Common myeloid progenitor, CD34-positive (primary cell): ENCODE results near the gene PRKAG2.

Experiments used
- CTCF ChIA-PET: fragments of 350-600 bp; sonication (Branson Sonifier 250); formaldehyde crosslinking; loops from one replicate; lab custom pipeline; 2021; ENCODE audit warnings: antibody characterized with exemption; lab: Charles Lee
- POLR2A ChIA-PET: fragments of 350-600 bp; sonication (Branson Sonifier 250); formaldehyde crosslinking; loops from one replicate; lab custom pipeline; 2021; ENCODE audit warnings: antibody characterized with exemption; lab: Charles Lee
- DNase-seq, 3 donors: peaks; one replicate each; pipeline versions ENCODE4 v3.0.0 to v3.0.0-alpha.2; 2013
- H3K27ac ChIP-seq, 2 experiments: 1 replicate in 1 of 2; 2 replicates in 1 of 2; pipeline ENCODE4 v1.7.0; 2013; ENCODE audit warnings: inconsistent platforms in 2 of 2, low read length in 2 of 2, mild to moderate bottlenecking in 2 of 2, low read depth in 1 of 2, moderate library complexity in 1 of 2; ENCODE audit not compliant: severe bottlenecking in 2 of 2, insufficient read depth in 1 of 2, poor library complexity in 1 of 2
- H3K27me3 ChIP-seq, 5 experiments: replicated peaks in 2 of 5; 1 replicate in 3 of 5; 2 replicates in 2 of 5; pipeline versions ENCODE4 v1.6.1 to v1.7.0; 2013; ENCODE audit warnings: low read length in 4 of 5, mild to moderate bottlenecking in 2 of 5, moderate library complexity in 2 of 5, inconsistent platforms in 1 of 5; ENCODE audit not compliant: insufficient read depth in 5 of 5, control insufficient read depth in 4 of 5
- H3K36me3 ChIP-seq, 4 experiments: 1 replicate in 2 of 4; 2 replicates in 2 of 4; pipeline versions ENCODE4 v1.6.1 to v1.7.0; 2013; ENCODE audit warnings: low read length in 3 of 4, control low read depth in 1 of 4, mild to moderate bottlenecking in 1 of 4; ENCODE audit not compliant: control insufficient read depth in 4 of 4, insufficient read depth in 4 of 4
- H3K4me1 ChIP-seq, 4 experiments: 1 replicate in 3 of 4; 2 replicates in 1 of 4; pipeline versions ENCODE4 v1.6.1 to v1.7.1; 2013; ENCODE audit warnings: low read length in 3 of 4, mild to moderate bottlenecking in 3 of 4, control low read depth in 1 of 4, inconsistent platforms in 1 of 4, moderate library complexity in 1 of 4; ENCODE audit not compliant: control insufficient read depth in 4 of 4, insufficient read depth in 4 of 4; ENCODE audit errors: control extremely low read depth in 1 of 4
- H3K4me3 ChIP-seq, 7 experiments: 1 replicate in 4 of 7; 2 replicates in 3 of 7; pipeline versions ENCODE4 v1.5.1 to v1.7.0; 2013; ENCODE audit warnings: mild to moderate bottlenecking in 7 of 7, low read length in 6 of 7, moderate library complexity in 6 of 7, inconsistent platforms in 2 of 7, low read depth in 2 of 7, control low read depth in 1 of 7; ENCODE audit not compliant: insufficient read depth in 4 of 7, control insufficient read depth in 1 of 7; ENCODE audit errors: extremely low read depth in 1 of 7
- H3K9me3 ChIP-seq, 5 experiments: 1 replicate in 4 of 5; 2 replicates in 1 of 5; pipeline versions ENCODE4 v1.6.1 to v1.7.1; 2013; ENCODE audit warnings: low read length in 4 of 5, mild to moderate bottlenecking in 2 of 5, inconsistent platforms in 1 of 5, low read depth in 1 of 5, moderate library complexity in 1 of 5; ENCODE audit not compliant: control insufficient read depth in 4 of 5, insufficient read depth in 2 of 5; ENCODE audit errors: control extremely low read depth in 1 of 5
- WGBS: methylation state at CpG from one replicate; pipeline ENCODE4 v1.1.5; 2013; ENCODE audit not compliant: insufficient coverage; 5-methylcytosine and 5-hydroxymethylcytosine counted together

Gene PRKAG2

GRCh38 chr7:151731022-151731441 is 145.9 kb downstream of the PRKAG2 start:
- Histone ChIP-seq H3K4me1 (peaks cover 0 to 14% (median 10%) of the 10 kb centered on the region in 4 experiments), H3K36me3 (no peaks in the 10 kb centered on the region), H3K4me3 (no peak overlapping the region), H3K27ac (no peak overlapping the region), H3K27me3 (no peaks in the 10 kb centered on the region), H3K9me3 (no peaks in the 10 kb centered on the region)
- POLR2A ChIA-PET, result no interaction called here
- 93% methylated on average over 7 of the region's 8 CpGs for WGBS
- CTCF ChIA-PET, result no interaction called here
- DNase-seq, result no peak

GRCh38 chr7:151730591-151730990 is 146.3 kb downstream of the PRKAG2 start:
- Histone ChIP-seq H3K27ac (no peak overlapping the region), H3K4me3 (no peak overlapping the region), H3K36me3 (no peaks in the 10 kb centered on the region), H3K27me3 (no peaks in the 10 kb centered on the region), H3K9me3 (no peaks in the 10 kb centered on the region), H3K4me1 (peaks cover 0 to 14% (median 9%) of the 10 kb centered on the region in 4 experiments)
- CTCF ChIA-PET, result no interaction called here
- POLR2A ChIA-PET, result no interaction called here
- 94% methylated on average over 9 of the region's 9 CpGs for WGBS
- no peak for DNase-seq

- ChIA-PET CTCF (interaction anchor here (0.5 kb wide), 1 partner anchor 182 kb away, joined by 4 read pairs; no protein-coding TSS in a partner anchor), POLR2A (no interaction called here)
- H3K4me3 ChIP-seq, result no peak overlapping the region
- peaks cover 0 to 14% (median 9%) of the 10 kb centered on the region in 4 experiments for H3K4me1 ChIP-seq
- H3K36me3 ChIP-seq, result no peaks in the 10 kb centered on the region
- no peak overlapping the region for H3K27ac ChIP-seq
- DNase-seq, result no peak
- 95% methylated on average over 12 of the region's 15 CpGs for WGBS
- no peaks in the 10 kb centered on the region for H3K27me3 ChIP-seq
- H3K9me3 ChIP-seq, result no peaks in the 10 kb centered on the region
Measured at GRCh38 chr7:151729521-151729921, 147.4 kb downstream of the PRKAG2 start.

GRCh38 chr7:151728746-151729145 is 148.2 kb downstream of the PRKAG2 start:
- Histone ChIP-seq H3K27ac (no peak overlapping the region), H3K9me3 (no peaks in the 10 kb centered on the region), H3K36me3 (no peaks in the 10 kb centered on the region), H3K4me1 (peaks cover 0 to 14% (median 9%) of the 10 kb centered on the region in 4 experiments), H3K27me3 (no peaks in the 10 kb centered on the region), H3K4me3 (no peak overlapping the region)
- ChIA-PET CTCF (interaction anchor here (0.9 to 1.9 kb wide), 3 partner anchors 11 to 103 kb away, joined by 3 to 4 read pairs (median 3); no protein-coding TSS in a partner anchor), POLR2A (no interaction called here)
- DNase-seq, result no peak
- over 99% methylated on average over 14 of the region's 14 CpGs for WGBS

- no peak overlapping the region for H3K27ac ChIP-seq
- CTCF ChIA-PET, result interaction anchor here (0.8 to 1.9 kb wide), 5 partner anchors 8 to 102 kb away, joined by 3 to 4 read pairs (median 3); no protein-coding TSS in a partner anchor
- peaks cover 0 to 14% (median 9%) of the 10 kb centered on the region in 4 experiments for H3K4me1 ChIP-seq
- WGBS, result 100% methylated on average over 8 of the region's 8 CpGs
- no peak for DNase-seq
- no peaks in the 10 kb centered on the region for H3K27me3 ChIP-seq
- no peaks in the 10 kb centered on the region for H3K9me3 ChIP-seq
- no peaks in the 10 kb centered on the region for H3K36me3 ChIP-seq
- POLR2A ChIA-PET, result no interaction called here
- no peak overlapping the region for H3K4me3 ChIP-seq
Measured at GRCh38 chr7:151728286-151728660, 148.6 kb downstream of the PRKAG2 start.

GRCh38 chr7:151727579-151728285 is 149.2 kb downstream of the PRKAG2 start:
- ChIA-PET POLR2A (interaction anchor here (0.5 kb wide), 1 partner anchor 42 kb away, joined by 3 read pairs; no protein-coding TSS in a partner anchor), CTCF (interaction anchor here (0.8 to 2.2 kb wide), 7 partner anchors 8 to 102 kb away, joined by 3 to 6 read pairs (median 3); no protein-coding TSS in a partner anchor)
- Histone ChIP-seq H3K4me1 (peaks cover 0 to 14% (median 9%) of the 10 kb centered on the region in 4 experiments), H3K9me3 (no peaks in the 10 kb centered on the region), H3K27me3 (no peaks in the 10 kb centered on the region), H3K36me3 (no peaks in the 10 kb centered on the region), H3K4me3 (no peak overlapping the region), H3K27ac (no peak overlapping the region)
- 89% methylated on average over 18 of the region's 18 CpGs for WGBS
- DNase-seq, result peak; percentile 50 to 83 (median 79)
